Lower leg skin (tissue), 4 donors: ENCODE measurements around the gene MYBPH. TPM values are rescaled to one million over a fixed set of nuclear protein-coding genes. Genes with fewer than 3 reads are reported as not detected.

Source experiments
- DNase-seq, 2 donors: peaks; one replicate each; pipeline ENCODE4 v3.0.0-alpha.2; 2019; ENCODE audit warnings: low spot score in 2 of 2
- H3K4me3 ChIP-seq: fragments of 200-600 bp; sonication (generic); 2 replicates; pipeline ENCODE4 v1.5.1; 2017; ENCODE audit warnings: mild to moderate bottlenecking, low read depth; ENCODE audit not compliant: poor library complexity, severe bottlenecking
- CTCF ChIP-seq, 3 donors: fragments of 450-650 bp; IDR thresholded peaks; one replicate each; pipeline ENCODE4 v1.5.1; 2016; ENCODE audit warnings: antibody characterized with exemption in 3 of 3, mild to moderate bottlenecking in 3 of 3, moderate library complexity in 2 of 3
- POLR2A ChIP-seq, 2 donors: fragments of 450-650 bp; IDR thresholded peaks; one replicate each; pipeline ENCODE4 v1.6.1; 2016 to 2017; ENCODE audit warnings: antibody characterized with exemption in 2 of 2, mild to moderate bottlenecking in 1 of 2, moderate library complexity in 1 of 2
- WGBS, 2 donors: methylation state at CpG; one replicate each; pipeline ENCODE4 v1.1.5; 2018; 5-methylcytosine and 5-hydroxymethylcytosine counted together
- intact Hi-C: fragments of 100-400 bp; cut with DNase I; formaldehyde crosslinking; loops from one replicate; pipeline ENCODE4 v1.15.0; 2023; ENCODE audit warnings: low total_unique reads
- total RNA-seq, 4 donors: library from RNA; depleted of rRNA; stranded (reverse); fragments of >200 nt; gene quantifications; one replicate each; pipeline ENCODE4 v1.1.0, GENCODE V29; 2016

The MYBPH gene
- total RNA-seq, 4 donors from 2014 or later, result not detected

GRCh38 chr1:203166192-203166940 is 9.3 kb downstream of the MYBPH start:
- TF ChIP-seq POLR2A (IDR thresholded peaks at IDR 0.05), result no peak
- no peak for TF ChIP-seq CTCF (IDR thresholded peaks at IDR 0.05)
- WGBS, 2 donors, result 55 to 57% methylated on average over 14 of the region's 14 CpGs
- no peak overlapping the region for H3K4me3 ChIP-seq
- DNase-seq, result no peak
- intact Hi-C loops, result no loop called here

GRCh38 chr1:203165800-203166161 is 9.8 kb downstream of the MYBPH start:
- DNase-seq, result no peak
- intact Hi-C loops, result no loop called here
- no peak overlapping the region for H3K4me3 ChIP-seq
- TF ChIP-seq POLR2A (IDR thresholded peaks at IDR 0.05) (no peak), CTCF (IDR thresholded peaks at IDR 0.05) (no peak)
- 96 to 100% methylated on average over 7 to 8 of the region's 8 CpGs for WGBS, 2 donors

- DNase-seq, result no peak
- intact Hi-C loops, result no loop called here
- no peak overlapping the region for H3K4me3 ChIP-seq
- WGBS, 2 donors, result 86 to 88% methylated on average over 23 to 27 of the region's 28 CpGs
- TF ChIP-seq CTCF (IDR thresholded peaks at IDR 0.05) (no peak), POLR2A (IDR thresholded peaks at IDR 0.05) (no peak)
Measured at GRCh38 chr1:203165101-203165799, 10.4 kb downstream of the MYBPH start.

DNA sequence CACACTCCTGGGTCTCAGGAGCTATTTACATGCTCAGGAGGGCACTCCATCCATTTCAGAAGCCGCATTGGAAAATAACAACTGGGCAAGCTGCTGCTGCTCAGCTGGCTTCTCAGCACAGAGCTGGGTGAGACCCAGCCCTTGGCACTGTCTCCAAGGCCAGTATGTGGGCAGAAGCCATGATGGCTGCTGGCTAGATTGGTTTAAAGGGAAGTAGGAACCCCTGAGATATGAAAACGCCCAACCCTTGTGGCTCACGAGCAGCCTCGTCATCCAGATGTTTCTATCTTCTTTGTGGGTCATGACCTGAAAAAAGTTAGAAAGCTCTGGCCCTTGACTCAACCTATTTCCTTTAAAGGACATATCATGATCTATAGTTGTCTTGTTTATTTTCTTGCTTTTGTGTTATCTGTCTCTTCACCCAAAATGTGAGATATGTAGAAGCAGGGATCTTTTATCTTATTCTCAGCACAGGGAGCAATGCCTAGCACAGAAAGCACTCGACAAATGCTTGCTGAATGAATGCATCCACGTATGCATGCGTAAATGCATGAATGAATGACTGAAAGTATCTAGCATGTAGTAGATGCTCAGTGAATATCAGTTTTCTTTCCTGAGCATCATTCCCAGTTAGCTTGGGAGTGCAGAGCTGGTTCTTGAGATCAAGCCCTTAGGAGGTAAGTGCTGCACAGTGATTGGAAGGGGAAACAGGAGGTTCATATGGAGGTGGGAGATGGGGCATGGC is 11.6 kb downstream of the MYBPH start:
- intact Hi-C loops, result no loop called here
- WGBS, 2 donors, result 68 to 75% methylated on average over 7 of the region's 7 CpGs
- DNase-seq, result no peak
- no peak overlapping the region for H3K4me3 ChIP-seq
- TF ChIP-seq POLR2A (IDR thresholded peaks at IDR 0.05) (no peak), CTCF (IDR thresholded peaks at IDR 0.05) (no peak)

DNA sequence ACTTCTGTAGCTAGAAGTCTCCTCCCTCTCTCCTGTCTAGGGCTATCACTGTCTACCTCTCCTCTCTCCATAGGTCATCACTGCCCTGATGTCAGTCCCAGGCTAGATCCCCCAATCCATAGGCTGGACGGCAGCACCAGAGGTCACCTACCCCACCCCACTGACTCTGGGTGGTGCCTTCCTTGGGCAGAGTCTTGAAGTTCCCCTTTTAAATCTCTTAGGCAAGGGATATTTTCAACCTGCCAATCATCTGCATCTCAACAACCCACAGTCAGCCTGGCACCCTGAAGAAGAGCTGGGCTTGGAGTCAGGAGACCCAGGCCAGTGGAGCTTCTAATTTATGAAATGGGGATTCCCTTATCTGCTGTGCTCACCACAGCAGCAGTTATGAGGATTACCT is 13.2 kb downstream of the MYBPH start:
- no peak overlapping the region for H3K4me3 ChIP-seq
- no peak for DNase-seq
- no peak for TF ChIP-seq POLR2A (IDR thresholded peaks at IDR 0.05)
- TF ChIP-seq CTCF (IDR thresholded peaks at IDR 0.05), result no peak
- WGBS, 2 donors, result 58 to 80% methylated on average over 1 of the region's 1 CpG
- intact Hi-C loops, result no loop called here
